HepG2 (cell line): ENCODE measurements around the gene MRPL20. TPM values are rescaled to one million over a fixed set of nuclear protein-coding genes. Genes with fewer than 3 reads are reported as not detected.

Source experiments
- ATF1 ChIP-seq: IDR thresholded peaks from 2 replicates; pipeline ENCODE4 v1.6.1; 2016; ENCODE audit warnings: mild to moderate bottlenecking, control low read depth
- CBX1 ChIP-seq: IDR thresholded peaks from one replicate; pipeline ENCODE4 v1.6.1; 2016; ENCODE audit warnings: antibody characterized with exemption, low read depth
- E2F5 ChIP-seq: sonication (generic); formaldehyde crosslinking; conservative IDR thresholded peaks from 2 replicates; pipeline ENCODE4 v1.4.0; 2020; ENCODE audit warnings: missing genetic modification reagents
- EP300 ChIP-seq, 3 experiments: sonication (generic) in 1 of 3; formaldehyde crosslinking in 1 of 3; IDR thresholded peaks; 2 replicates each; pipeline versions ENCODE4 v1.5.1 to v1.6.1; 2011 to 2020; ENCODE audit warnings: low read depth in 2 of 3, low read length in 2 of 3, borderline replicate concordance in 1 of 3, improper control_type of control experiment in 1 of 3, mild to moderate bottlenecking in 1 of 3, missing genetic modification reagents in 1 of 3, moderate library complexity in 1 of 3
- LBX2 ChIP-seq: sonication (generic); formaldehyde crosslinking; IDR thresholded peaks from 2 replicates; pipeline ENCODE4 v1.5.0; 2020; ENCODE audit warnings: missing genetic modification reagents, mild to moderate bottlenecking, borderline replicate concordance
- NFE2L2 ChIP-seq: fragments of 150-350 bp; IDR thresholded peaks from 2 replicates; pipeline ENCODE4 v1.6.1; 2014; ENCODE audit warnings: low read length
- NKX3-1 ChIP-seq: sonication (generic); formaldehyde crosslinking; IDR thresholded peaks from 2 replicates; pipeline ENCODE4 v1.5.0; 2020; ENCODE audit warnings: missing genetic modification reagents
- ONECUT2 ChIP-seq: sonication (generic); formaldehyde crosslinking; IDR thresholded peaks from 2 replicates; pipeline ENCODE4 v1.4.0; 2020; ENCODE audit warnings: missing genetic modification reagents
- SATB2 ChIP-seq: sonication (generic); formaldehyde crosslinking; IDR thresholded peaks from 2 replicates; pipeline ENCODE4 v1.5.0; 2020; ENCODE audit warnings: missing genetic modification reagents
- TBX2 ChIP-seq: sonication (generic); formaldehyde crosslinking; IDR thresholded peaks from 2 replicates; pipeline ENCODE4 v1.5.0; 2020; ENCODE audit warnings: missing genetic modification reagents, mild to moderate bottlenecking, borderline replicate concordance
- WIZ ChIP-seq: sonication (generic); formaldehyde crosslinking; IDR thresholded peaks from 2 replicates; pipeline ENCODE4 v1.5.1; 2020; ENCODE audit warnings: mild to moderate bottlenecking, missing genetic modification reagents
- ZBTB4 ChIP-seq: sonication (generic); formaldehyde crosslinking; IDR thresholded peaks from 2 replicates; pipeline ENCODE4 v1.4.0; 2020; ENCODE audit warnings: missing genetic modification reagents, mild to moderate bottlenecking, borderline replicate concordance
- ZFP36L1 ChIP-seq: sonication (generic); formaldehyde crosslinking; IDR thresholded peaks from 2 replicates; pipeline ENCODE4 v1.8.0; 2022; ENCODE audit warnings: mild to moderate bottlenecking, missing genetic modification reagents, moderate library complexity
- ZFY ChIP-seq: sonication (generic); formaldehyde crosslinking; IDR thresholded peaks from 2 replicates; pipeline ENCODE4 v1.4.0; 2020; ENCODE audit warnings: missing genetic modification reagents
- ZNF329 ChIP-seq: sonication (generic); formaldehyde crosslinking; IDR thresholded peaks from 2 replicates; pipeline ENCODE4 v1.9.0; 2021; ENCODE audit warnings: low read depth, mild to moderate bottlenecking, missing genetic modification reagents
- ZNF609 ChIP-seq: sonication (generic); formaldehyde crosslinking; IDR thresholded peaks from 2 replicates; pipeline ENCODE4 v1.4.0; 2020; ENCODE audit warnings: mild to moderate bottlenecking, missing genetic modification reagents, borderline replicate concordance
- ZNF709 ChIP-seq: sonication (generic); formaldehyde crosslinking; IDR thresholded peaks from 2 replicates; pipeline ENCODE4 v1.5.0; 2020; ENCODE audit warnings: mild to moderate bottlenecking, missing genetic modification reagents
- polyA plus RNA-seq, 8 experiments: library from polyadenylated mRNA; depleted of rRNA in 3 of 8; stranded (reverse) in 7 of 8; unstranded in 1 of 8; fragments of >200 nt; fragmentation: Illumina TruSeq in 4 of 8; extraction: Trizol in 4 of 8; gene quantifications; 2 replicates each; pipeline versions ENCODE4 v1.2.1 to v1.2.3, GENCODE V29; 2011 to 2016; ENCODE audit warnings: low read depth in 4 of 8, missing spikeins in 1 of 8, mixed read lengths in 1 of 8; ENCODE audit not compliant: insufficient read depth in 1 of 8
- total RNA-seq, 5 experiments: library from RNA; depleted of rRNA; stranded (reverse); fragments of >200 nt; fragmentation: Illumina TruSeq; extraction: Trizol; gene quantifications; 2 replicates each; pipeline ENCODE4 v1.2.3, GENCODE V29; 2016; ENCODE audit warnings: low read depth in 1 of 5

The MRPL20 gene
- total and polyA plus RNA-seq, 2 of the 13 experiments (the other 11 are each of a cell fraction or from before 2014, with no cell fraction given), result 59.2 to 127 TPM

- TF ChIP-seq ZNF329 (CRISPR knock-in tag) (no peak; the same call in 1 of the 2 replicates), E2F5 (CRISPR knock-in tag) (no peak), ZNF609 (CRISPR knock-in tag) (peak; percentile 96), ZNF709 (CRISPR knock-in tag) (no peak), ZFY (CRISPR knock-in tag) (peak; percentile 76), ONECUT2 (CRISPR knock-in tag) (no peak), ATF1 (CRISPR knock-in tag) (no peak), ZFP36L1 (CRISPR knock-in tag) (peak; percentile 92), TBX2 (CRISPR knock-in tag) (peak; percentile 87), NFE2L2 (no peak), CBX1 (peak; percentile 71), LBX2 (CRISPR knock-in tag) (no peak), SATB2 (CRISPR knock-in tag) (0 out of 2 replicates have a peak, but pooled peaks have one; percentile 59), ZBTB4 (CRISPR knock-in tag) (no peak), EP300 (IDR thresholded peaks at IDR 0.05; ENCODE audit: low read depth in 2 of 2, low read length in 2 of 2) (peak; percentile 63 to 88; a peak in 3 of 4 replicates), EP300 (CRISPR knock-in tag; IDR thresholded peaks at IDR 0.05; ENCODE audit: borderline replicate concordance) (peak; percentile 95), NKX3-1 (CRISPR knock-in tag) (peak; percentile 80; the same call in 1 of the 2 replicates), WIZ (no peak)
These were observed 6.3 kb downstream of the MRPL20 start (continued) for GRCh38 chr1:1400576-1401456.
